Panc1 (cell line): Measurements from ENCODE around the gene BASP1. TPM values are rescaled to one million over a fixed set of nuclear protein-coding genes. Genes with fewer than 3 reads are reported as not detected.

ENCODE experiments used
- ATAC-seq: fragments of 200-7000 bp; cut with Tn5 transposase; 2 replicates; pipeline ENCODE4 v1.9.1; 2020; ENCODE audit warnings: mild to moderate bottlenecking, moderate library complexity
- BruUV-seq: library from RNA; stranded (reverse); fragments of 400-500 nt; replicated peaks from 2 replicates; lab custom pipeline; 2021; lab: Mats Ljungman, UMichigan
- CTCF ChIA-PET: fragments of 300-600 bp; sonication (Branson Sonifier 250); formaldehyde crosslinking; loops from one replicate; lab custom pipeline; 2022; ENCODE audit warnings: antibody characterized with exemption; lab: Charles Lee
- POLR2A ChIA-PET: fragments of 300-600 bp; sonication (Branson Sonifier 250); formaldehyde crosslinking; loops from one replicate; lab custom pipeline; 2022; ENCODE audit warnings: antibody characterized with exemption; lab: Charles Lee
- DNase-seq: peaks from one replicate; pipeline ENCODE4 v3.0.0-alpha.2; 2010; ENCODE audit warnings: low read depth, low spot score
- H3K27ac ChIP-seq: 2 replicates; pipeline ENCODE4 v1.5.1; 2011; ENCODE audit warnings: mild to moderate bottlenecking, low read length, inconsistent platforms
- H3K27me3 ChIP-seq: fragments of 200-500 bp; sonication (Bioruptor generic); 2 replicates; pipeline ENCODE4 v1.6.0; 2014; ENCODE audit warnings: low read length, inconsistent platforms; ENCODE audit not compliant: control insufficient read depth, insufficient read depth
- H3K36me3 ChIP-seq: fragments of 200-500 bp; sonication (Bioruptor generic); 2 replicates; pipeline ENCODE4 v1.5.1; 2014; ENCODE audit warnings: inconsistent platforms, mild to moderate bottlenecking, low read length, moderate library complexity; ENCODE audit not compliant: control insufficient read depth, insufficient read depth
- H3K4me1 ChIP-seq: 2 replicates; pipeline ENCODE4 v1.5.1; 2011; ENCODE audit warnings: inconsistent platforms, mild to moderate bottlenecking, low read length, moderate library complexity; ENCODE audit not compliant: control insufficient read depth, insufficient read depth
- H3K4me3 ChIP-seq, 2 experiments: 2 replicates each; pipeline ENCODE4 v1.5.1; 2011 to 2012; ENCODE audit warnings: low read depth in 2 of 2, low read length in 2 of 2, mild to moderate bottlenecking in 2 of 2, inconsistent platforms in 1 of 2, moderate library complexity in 1 of 2
- H3K9me3 ChIP-seq: fragments of 200-500 bp; sonication (Bioruptor generic); 2 replicates; pipeline ENCODE4 v1.5.1; 2014; ENCODE audit warnings: low read depth, mild to moderate bottlenecking, inconsistent platforms, low read length, moderate library complexity; ENCODE audit not compliant: control insufficient read depth, insufficient read depth
- CTCF ChIP-seq: fragments of 450-650 bp; IDR thresholded peaks from 2 replicates; pipeline ENCODE4 v1.5.1; 2017; ENCODE audit warnings: mild to moderate bottlenecking
- POLR2AphosphoS5 ChIP-seq: IDR thresholded peaks from 2 replicates; pipeline ENCODE4 v1.6.1; 2012; ENCODE audit warnings: mild to moderate bottlenecking, low read depth, low read length, moderate library complexity
- REST ChIP-seq, 2 experiments: IDR thresholded peaks; 2 replicates each; pipeline ENCODE4 v1.6.1; 2011 to 2012; ENCODE audit warnings: low read depth in 2 of 2, control low read depth in 1 of 2, low read length in 1 of 2, mild to moderate bottlenecking in 1 of 2, moderate library complexity in 1 of 2; ENCODE audit not compliant: insufficient read depth in 1 of 2
- SIN3A ChIP-seq: IDR thresholded peaks from 2 replicates; pipeline ENCODE4 v1.6.1; 2012; ENCODE audit warnings: low read depth, mild to moderate bottlenecking, low read length, moderate library complexity, borderline replicate concordance; ENCODE audit not compliant: insufficient read depth
- TCF7L2 ChIP-seq: IDR thresholded peaks from 2 replicates; pipeline ENCODE4 v1.6.1; 2011; ENCODE audit warnings: mild to moderate bottlenecking, low read depth, low read length, inconsistent platforms
- in situ Hi-C: cut with HindIII; loops from 2 replicates; pipeline ENCODE4 v1.10.0; 2016; ENCODE audit warnings: low sequenced_read_pairs, low pct_unique_long_range_greater_than_20kb
- intact Hi-C: fragments of 100-400 bp; cut with micrococcal nuclease; formaldehyde crosslinking; loops from one replicate; pipeline ENCODE4 v1.10.0; 2022; ENCODE audit not compliant: unreplicated experiment
- total RNA-seq: library from RNA; stranded (reverse); gene quantifications from one replicate; pipeline ENCODE4 v1.2.1, GENCODE V29; 2021; ENCODE audit not compliant: unreplicated experiment

The BASP1 gene
- total RNA-seq, 1 experiment from 2014 or later = 217 TPM

DNA sequence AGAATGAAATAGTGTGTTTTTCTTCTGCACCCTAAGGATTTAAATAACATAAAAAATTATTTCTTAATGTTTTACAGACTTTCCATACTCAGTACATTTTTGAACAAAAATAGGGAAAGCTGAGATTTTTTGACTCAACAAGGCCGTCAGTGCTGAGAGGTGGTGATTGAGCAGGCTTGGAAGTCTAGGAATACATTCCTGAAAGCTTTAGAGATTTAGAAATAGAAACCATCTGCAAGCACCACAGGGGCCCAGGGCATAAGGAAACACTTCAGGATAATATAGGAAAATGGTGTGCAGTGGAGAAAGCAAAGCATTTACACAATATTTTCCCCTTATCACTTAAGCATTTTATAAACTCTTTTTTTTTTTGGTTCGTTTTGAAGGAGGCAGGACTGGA is 5.2 kb downstream of the BASP1 start:
- no TSS peak for BruUV-seq
- Histone ChIP-seq H3K4me3 (no peak overlapping the region), H3K36me3 (peaks cover 7% of the 10 kb centered on the region; the same call in 1 of the 2 replicates), H3K4me1 (peaks cover 71% of the 10 kb centered on the region), H3K9me3 (no peaks in the 10 kb centered on the region), H3K27ac (peak overlapping the region; percentile 70), H3K27me3 (no peaks in the 10 kb centered on the region)
- in situ Hi-C loops (loop anchor here (25.0 kb wide), 1 partner anchor 1065 kb away; no protein-coding TSS in a partner anchor), intact Hi-C loops (loop anchor here (10.0 kb wide), 1 partner anchor 52 kb away; no protein-coding TSS in a partner anchor)
- ChIA-PET CTCF (no interaction called here), POLR2A (no interaction called here)
- TF ChIP-seq SIN3A (no peak), REST (IDR thresholded peaks at IDR 0.05; ENCODE audit: insufficient read depth in 1 of 2, low read depth in 2 of 2, low read length in 1 of 2) (no peak), TCF7L2 (no peak), POLR2AphosphoS5 (no peak), CTCF (no peak)
- DNase-seq (no peak), ATAC-seq (no peak)

GRCh38 chr5:17223367-17224185 is 6.1 kb downstream of the BASP1 start:
- ATAC-seq (no peak), DNase-seq (no peak)
- no peak overlapping the region for H3K4me3 ChIP-seq
- POLR2A ChIA-PET = no interaction called here
- in situ Hi-C loops (loop anchor here (25.0 kb wide), 1 partner anchor 1064 kb away; no protein-coding TSS in a partner anchor), intact Hi-C loops (loop anchor here (10.0 kb wide), 1 partner anchor 51 kb away; no protein-coding TSS in a partner anchor)
- no TSS peak for BruUV-seq
- no peak for TF ChIP-seq SIN3A
- TF ChIP-seq TCF7L2 = no peak
- TF ChIP-seq CTCF = no peak
- TF ChIP-seq REST (IDR thresholded peaks at IDR 0.05; ENCODE audit: insufficient read depth in 1 of 2, low read depth in 2 of 2, low read length in 1 of 2) = no peak
- TF ChIP-seq POLR2AphosphoS5 = no peak
- H3K27ac ChIP-seq = peak overlapping the region; percentile 69
- CTCF ChIA-PET = interaction anchor here (0.6 kb wide), 2 partner anchors 14 to 30 kb away, joined by 3 to 4 read pairs; no protein-coding TSS in a partner anchor
- H3K36me3 ChIP-seq = peaks cover 7% of the 10 kb centered on the region; the same call in 1 of the 2 replicates
- no peaks in the 10 kb centered on the region for H3K9me3 ChIP-seq
- peaks cover 75% of the 10 kb centered on the region for H3K4me1 ChIP-seq
- H3K27me3 ChIP-seq = no peaks in the 10 kb centered on the region
